Transverse colon (tissue), 4 donors: ENCODE results near the gene NDUFAF3. TPM values are rescaled to one million over a fixed set of nuclear protein-coding genes. Genes with fewer than 3 reads are reported as not detected.

ENCODE experiments used
- DNase-seq: peaks from one replicate; pipeline ENCODE4 v3.0.0-alpha.2; 2019
- H3K27ac ChIP-seq, 4 donors: fragments of 200-600 bp; sonication (generic); 2 replicates each; pipeline ENCODE4 v1.5.1; 2016 to 2018; ENCODE audit warnings: inconsistent platforms in 4 of 4
- H3K27me3 ChIP-seq: fragments of 200-600 bp; sonication (generic); 2 replicates; pipeline ENCODE4 v1.5.1; 2017; ENCODE audit warnings: inconsistent platforms
- H3K36me3 ChIP-seq, 4 donors: fragments of 200-600 bp; sonication (generic); 2 replicates each; pipeline ENCODE4 v1.5.1; 2017 to 2019; ENCODE audit warnings: inconsistent platforms in 4 of 4
- H3K4me1 ChIP-seq, 4 donors: fragments of 200-600 bp; sonication (generic); 2 replicates each; pipeline ENCODE4 v1.5.1; 2017 to 2020; ENCODE audit warnings: inconsistent platforms in 4 of 4
- H3K4me3 ChIP-seq, 4 donors: fragments of 200-600 bp; sonication (generic); 1 replicate in 1 of 4; 2 replicates in 3 of 4; pipeline versions ENCODE4 v1.5.1 to v1.6.1; 2017 to 2019; ENCODE audit warnings: inconsistent platforms in 4 of 4
- H3K9me3 ChIP-seq, 2 donors: fragments of 200-600 bp; sonication (generic); 2 replicates each; pipeline ENCODE4 v1.5.1; 2017 to 2019; ENCODE audit warnings: inconsistent platforms in 2 of 2
- EP300 ChIP-seq: sonication (generic); formaldehyde crosslinking; IDR thresholded peaks from one replicate; pipeline ENCODE4 v1.6.1; 2017; ENCODE audit warnings: antibody characterized with exemption, low read depth
- POLR2A ChIP-seq: fragments of 450-650 bp; IDR thresholded peaks from one replicate; pipeline ENCODE4 v1.6.1; 2016; ENCODE audit warnings: antibody characterized with exemption, mild to moderate bottlenecking, moderate library complexity
- POLR2AphosphoS5 ChIP-seq, 3 donors: sonication (generic); formaldehyde crosslinking; IDR thresholded peaks; one replicate each; pipeline ENCODE4 v1.6.1; 2016; ENCODE audit warnings: antibody characterized with exemption in 3 of 3
- WGBS, 2 donors: methylation state at CpG; one replicate each; pipeline ENCODE4 v1.1.5; 2018; ENCODE audit warnings: low coverage in 1 of 2; 5-methylcytosine and 5-hydroxymethylcytosine counted together
- in situ Hi-C, 4 donors: fragments of 200-750 bp; cut with MboI; loops; one replicate each; pipeline versions ENCODE4 v1.15.0 to v1.15.1; 2017; ENCODE audit warnings: low sequenced_read_pairs in 3 of 4, low pct_ligation_motif_present in 1 of 4, low pct_unique_long_range_greater_than_20kb in 1 of 4
- intact Hi-C: fragments of 100-400 bp; cut with DNase I; formaldehyde crosslinking; loops from one replicate; pipeline ENCODE4 v1.15.1; 2023; ENCODE audit warnings: low total_unique reads
- total RNA-seq, 4 donors: library from RNA; depleted of rRNA; stranded (reverse); fragments of >200 nt; gene quantifications; one replicate each; pipeline ENCODE4 v1.1.0, GENCODE V29; 2016
- TF ChIP-seq, protein P1 (sequence below), 5 experiments: fragments of 200-600 bp in 3 of 5; fragments of 450-650 bp in 2 of 5; sonication (generic) in 3 of 5; IDR thresholded peaks; 1 replicate in 2 of 5; 2 replicates in 3 of 5; pipeline ENCODE4 v1.5.1; 2016 to 2017; ENCODE audit warnings: antibody characterized with exemption in 5 of 5, inconsistent platforms in 3 of 5, mild to moderate bottlenecking in 2 of 5, moderate library complexity in 1 of 5

The NDUFAF3 gene
- total RNA-seq, 4 donors from 2014 or later: 30.4 to 125 (median 88.1) TPM

DNA sequence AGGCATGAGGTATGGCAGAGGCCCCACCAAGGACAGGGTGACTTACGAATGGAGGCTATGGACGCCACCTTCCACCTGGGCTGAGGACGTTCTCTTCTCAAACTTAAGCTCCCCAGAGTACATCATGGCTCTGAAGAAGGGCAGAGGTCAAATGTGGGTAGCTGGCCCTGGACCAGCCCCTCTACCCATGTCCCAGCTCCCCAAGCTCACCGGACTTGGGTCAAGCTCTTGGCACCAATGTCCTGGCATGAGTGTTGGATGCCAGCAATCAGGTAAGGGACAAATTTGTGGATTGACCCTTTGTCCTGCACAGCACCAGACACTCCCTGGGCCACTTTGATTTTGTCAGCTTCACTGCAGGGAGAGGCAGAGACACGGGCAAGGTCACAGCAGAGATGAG is 2.5 kb downstream of the NDUFAF3 start:
- WGBS, 2 donors: 67 to 78% methylated on average over 3 to 5 of the region's 5 CpGs
- intact Hi-C loops: no loop called here
- DNase-seq: no peak
- Histone ChIP-seq H3K4me1 (peaks cover 15 to 45% (median 33%) of the 10 kb centered on the region in 4 donors), H3K27ac (no peak overlapping the region), H3K9me3 (no peaks in the 10 kb centered on the region), H3K36me3 (peaks cover 0 to 23% (median 0%) of the 10 kb centered on the region in 4 donors), H3K27me3 (no peaks in the 10 kb centered on the region), H3K4me3 (no peak overlapping the region)
- no peak for TF ChIP-seq POLR2A
- TF ChIP-seq EP300: no peak
- TF ChIP-seq, protein P1, sequence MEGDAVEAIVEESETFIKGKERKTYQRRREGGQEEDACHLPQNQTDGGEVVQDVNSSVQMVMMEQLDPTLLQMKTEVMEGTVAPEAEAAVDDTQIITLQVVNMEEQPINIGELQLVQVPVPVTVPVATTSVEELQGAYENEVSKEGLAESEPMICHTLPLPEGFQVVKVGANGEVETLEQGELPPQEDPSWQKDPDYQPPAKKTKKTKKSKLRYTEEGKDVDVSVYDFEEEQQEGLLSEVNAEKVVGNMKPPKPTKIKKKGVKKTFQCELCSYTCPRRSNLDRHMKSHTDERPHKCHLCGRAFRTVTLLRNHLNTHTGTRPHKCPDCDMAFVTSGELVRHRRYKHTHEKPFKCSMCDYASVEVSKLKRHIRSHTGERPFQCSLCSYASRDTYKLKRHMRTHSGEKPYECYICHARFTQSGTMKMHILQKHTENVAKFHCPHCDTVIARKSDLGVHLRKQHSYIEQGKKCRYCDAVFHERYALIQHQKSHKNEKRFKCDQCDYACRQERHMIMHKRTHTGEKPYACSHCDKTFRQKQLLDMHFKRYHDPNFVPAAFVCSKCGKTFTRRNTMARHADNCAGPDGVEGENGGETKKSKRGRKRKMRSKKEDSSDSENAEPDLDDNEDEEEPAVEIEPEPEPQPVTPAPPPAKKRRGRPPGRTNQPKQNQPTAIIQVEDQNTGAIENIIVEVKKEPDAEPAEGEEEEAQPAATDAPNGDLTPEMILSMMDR (IDR thresholded peaks at IDR 0.05): no peak
- no peak for TF ChIP-seq POLR2AphosphoS5 (IDR thresholded peaks at IDR 0.05)
- in situ Hi-C loops: no loop called here

DNA sequence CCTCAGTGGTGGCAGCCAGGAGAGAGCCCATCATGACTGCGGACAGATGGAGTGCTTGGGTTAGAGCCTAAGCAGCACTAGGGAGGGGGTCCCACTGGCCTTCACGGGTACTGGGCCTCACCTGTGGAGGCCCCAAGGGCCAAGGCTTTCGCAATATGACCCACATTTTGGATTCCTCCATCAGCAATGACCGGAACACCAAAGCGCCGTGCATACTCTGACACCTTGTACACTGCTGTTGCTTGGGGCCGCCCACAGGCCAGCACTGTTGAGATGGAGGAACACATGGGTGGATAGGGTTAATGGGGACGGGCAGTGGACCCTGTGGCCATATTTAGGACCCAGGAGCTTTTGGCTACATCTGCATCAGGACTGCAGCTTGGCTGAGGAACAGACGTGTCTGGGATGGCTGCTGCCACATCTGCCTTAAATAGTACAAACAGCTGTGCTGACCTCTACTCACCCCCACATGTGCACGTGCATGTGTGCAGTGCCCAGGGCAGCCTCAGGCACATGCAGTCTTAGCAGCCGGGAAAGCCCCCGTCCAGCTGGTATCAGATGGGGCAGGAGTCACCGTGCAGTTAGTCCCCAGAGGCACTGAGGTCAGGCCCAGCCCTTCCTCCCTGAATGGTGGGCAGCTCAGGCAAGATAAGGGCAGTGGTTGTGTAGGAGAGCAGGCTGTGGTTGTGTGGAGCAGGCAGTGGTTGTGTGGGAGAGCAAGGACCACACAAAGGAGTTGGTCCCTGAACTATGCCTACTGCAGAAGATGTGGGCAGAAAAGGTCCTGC is 3.3 kb downstream of the NDUFAF3 start:
- Histone ChIP-seq H3K4me3 (no peak overlapping the region), H3K36me3 (peaks cover 0 to 23% (median 0%) of the 10 kb centered on the region in 4 donors), H3K4me1 (peaks cover 20 to 40% (median 27%) of the 10 kb centered on the region in 4 donors), H3K27ac (no peak overlapping the region), H3K9me3 (no peaks in the 10 kb centered on the region), H3K27me3 (no peaks in the 10 kb centered on the region)
- DNase-seq: no peak
- TF ChIP-seq, protein P1 (IDR thresholded peaks at IDR 0.05): no peak
- TF ChIP-seq POLR2A (no peak), POLR2AphosphoS5 (IDR thresholded peaks at IDR 0.05) (no peak), EP300 (no peak)
- in situ Hi-C loops: no loop called here
- intact Hi-C loops: no loop called here
- 66% methylated on average over 12 of the region's 13 CpGs; no CpG with 5 or more reads in 1 of the 2 donors for WGBS, 2 donors

DNA sequence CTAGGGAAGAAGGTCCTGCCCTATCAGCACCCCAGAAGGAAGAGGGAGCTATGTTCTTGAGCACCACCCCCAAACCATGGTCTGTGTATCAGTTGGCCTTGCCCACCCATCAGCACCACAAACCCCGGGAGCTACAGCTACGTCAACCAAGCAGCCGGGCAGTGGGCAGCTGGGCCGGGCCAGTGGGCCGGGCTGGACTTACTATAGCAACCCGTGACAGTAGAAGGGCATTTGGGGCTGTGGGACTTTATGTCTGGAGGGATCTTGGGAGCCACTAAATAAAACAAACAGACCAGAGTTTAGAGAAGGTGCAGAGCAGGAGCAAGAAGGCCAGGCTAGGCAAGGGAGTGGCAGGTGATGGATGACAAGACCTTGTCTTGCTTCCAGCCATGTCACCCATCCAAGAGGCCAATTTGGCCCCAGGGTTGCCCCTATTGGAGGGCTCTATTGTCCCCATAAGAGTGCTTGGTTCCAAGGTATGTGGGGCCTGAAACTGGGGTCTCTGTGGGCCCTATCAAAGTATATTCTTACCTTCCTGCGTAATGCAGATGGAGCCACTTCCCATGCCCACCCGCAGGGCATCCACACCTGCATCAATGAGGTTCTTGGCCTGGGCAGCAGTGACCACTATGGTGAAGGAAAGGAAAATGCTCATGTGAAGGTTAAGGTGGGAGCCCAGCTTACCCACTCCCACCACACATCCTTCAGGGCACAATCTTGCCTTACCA is 4.0 kb downstream of the NDUFAF3 start:
- H3K36me3 ChIP-seq: peaks cover 0 to 23% (median 0%) of the 10 kb centered on the region in 4 donors
- H3K27me3 ChIP-seq: no peaks in the 10 kb centered on the region
- H3K4me3 ChIP-seq: no peak overlapping the region
- WGBS, 2 donors: 90% methylated on average over 8 of the region's 8 CpGs; no CpG with 5 or more reads in 1 of the 2 donors
- in situ Hi-C loops (no loop called here), intact Hi-C loops (no loop called here)
- no peaks in the 10 kb centered on the region for H3K9me3 ChIP-seq
- TF ChIP-seq POLR2AphosphoS5 (IDR thresholded peaks at IDR 0.05): no peak
- TF ChIP-seq POLR2A: no peak
- TF ChIP-seq EP300: no peak
- TF ChIP-seq, protein P1 (IDR thresholded peaks at IDR 0.05): no peak
- peaks cover 19 to 33% (median 25%) of the 10 kb centered on the region in 4 donors for H3K4me1 ChIP-seq
- DNase-seq: no peak
- no peak overlapping the region for H3K27ac ChIP-seq

DNA sequence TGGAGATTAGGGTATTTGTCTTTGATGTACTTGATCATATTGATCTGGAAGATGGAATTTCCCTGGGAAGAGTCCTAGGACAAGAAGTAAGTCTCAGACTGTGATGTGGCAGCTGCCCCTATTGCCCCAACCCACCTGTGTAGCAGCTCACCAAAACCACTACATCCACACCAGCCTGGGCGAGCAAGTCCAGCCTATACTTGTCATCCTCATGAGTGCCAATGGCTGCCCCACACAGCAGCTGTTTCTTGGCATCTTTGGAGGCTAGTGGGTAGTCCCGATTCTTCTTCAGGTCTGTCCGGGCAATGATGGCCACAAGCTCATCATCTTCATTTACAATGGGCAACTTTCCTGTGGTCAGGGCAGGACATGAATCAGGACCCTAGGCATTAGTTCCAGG is 4.6 kb downstream of the NDUFAF3 start:
- intact Hi-C loops: no loop called here
- Histone ChIP-seq H3K4me1 (peaks cover 19 to 33% (median 25%) of the 10 kb centered on the region in 4 donors), H3K36me3 (peaks cover 0 to 24% (median 1%) of the 10 kb centered on the region in 4 donors), H3K27ac (no peak overlapping the region), H3K27me3 (no peaks in the 10 kb centered on the region), H3K4me3 (no peak overlapping the region), H3K9me3 (no peaks in the 10 kb centered on the region)
- WGBS, 2 donors: 97% methylated on average over 3 of the region's 3 CpGs; no CpG with 5 or more reads in 1 of the 2 donors
- in situ Hi-C loops: no loop called here
- DNase-seq: no peak
- TF ChIP-seq, protein P1 (IDR thresholded peaks at IDR 0.05): no peak
- no peak for TF ChIP-seq POLR2AphosphoS5 (IDR thresholded peaks at IDR 0.05)
- no peak for TF ChIP-seq EP300
- no peak for TF ChIP-seq POLR2A
